Stimulated activated CD8-positive, alpha-beta memory T cell treated with anti-CD3 and anti-CD28 coated beads, Interleukin-12 subunit alpha, Interleukin-12 subunit beta, amount 100 ng/mL, for 24 hours (primary cell): ENCODE results near the gene DOK6.

ENCODE experiments used
- DNase-seq: peaks from one replicate; pipeline ENCODE4 v3.0.0-alpha.2; 2020; ENCODE audit errors: extremely low read depth

The DOK6 gene

GRCh38 chr18:69686861-69687260, 286.2 kb downstream of the DOK6 start:
- no peak for DNase-seq

- DNase-seq, result no peak
Measured at GRCh38 chr18:69689121-69689759, 288.6 kb downstream of the DOK6 start.

- DNase-seq, result no peak
Measured at GRCh38 chr18:69691008-69691760, 290.5 kb downstream of the DOK6 start.

- DNase-seq, result no peak
Measured at GRCh38 chr18:69697069-69697468, 296.4 kb downstream of the DOK6 start.

- no peak for DNase-seq
Measured at GRCh38 chr18:69697689-69698088, 297.0 kb downstream of the DOK6 start.

- DNase-seq, result no peak
Measured at GRCh38 chr18:69701305-69701704, 300.6 kb downstream of the DOK6 start.

- no peak for DNase-seq
Measured at GRCh38 chr18:69703461-69703860, 302.8 kb downstream of the DOK6 start.

GRCh38 chr18:69705987-69706386, 305.3 kb downstream of the DOK6 start:
- no peak for DNase-seq

GRCh38 chr18:69708844-69709243, 308.2 kb downstream of the DOK6 start:
- no peak for DNase-seq

GRCh38 chr18:69715191-69715795, 314.6 kb downstream of the DOK6 start:
- DNase-seq, result no peak

- DNase-seq, result no peak
Measured at GRCh38 chr18:69717586-69717985, 316.9 kb downstream of the DOK6 start.

- no peak for DNase-seq
Measured at GRCh38 chr18:69718912-69719547, 318.3 kb downstream of the DOK6 start.

- DNase-seq, result no peak
Measured at GRCh38 chr18:69720422-69720821, 319.7 kb downstream of the DOK6 start.

- DNase-seq, result no peak
Measured at GRCh38 chr18:69723434-69723833, 322.7 kb downstream of the DOK6 start.

GRCh38 chr18:69725009-69725408, 324.3 kb downstream of the DOK6 start:
- DNase-seq, result no peak

GRCh38 chr18:69725855-69726508, 325.3 kb downstream of the DOK6 start:
- no peak for DNase-seq

- DNase-seq, result no peak
Measured at GRCh38 chr18:69727912-69728572, 327.4 kb downstream of the DOK6 start.

GRCh38 chr18:69730664-69731063, 330.0 kb downstream of the DOK6 start:
- DNase-seq, result no peak

GRCh38 chr18:69734536-69734935, 333.8 kb downstream of the DOK6 start:
- no peak for DNase-seq

GRCh38 chr18:69736730-69737129, 336.0 kb downstream of the DOK6 start:
- no peak for DNase-seq

- no peak for DNase-seq
Measured at GRCh38 chr18:69737851-69738250, 337.2 kb downstream of the DOK6 start.

GRCh38 chr18:69747388-69747787, 346.7 kb downstream of the DOK6 start:
- DNase-seq, result no peak
